Measurements from ENCODE around the gene PHF23.

PHF23 gene

GRCh38 chr17:7237761-7238419 is 1.4 kb downstream of the PHF23 start:
- DNase-seq = peak; percentile 91

DNA sequence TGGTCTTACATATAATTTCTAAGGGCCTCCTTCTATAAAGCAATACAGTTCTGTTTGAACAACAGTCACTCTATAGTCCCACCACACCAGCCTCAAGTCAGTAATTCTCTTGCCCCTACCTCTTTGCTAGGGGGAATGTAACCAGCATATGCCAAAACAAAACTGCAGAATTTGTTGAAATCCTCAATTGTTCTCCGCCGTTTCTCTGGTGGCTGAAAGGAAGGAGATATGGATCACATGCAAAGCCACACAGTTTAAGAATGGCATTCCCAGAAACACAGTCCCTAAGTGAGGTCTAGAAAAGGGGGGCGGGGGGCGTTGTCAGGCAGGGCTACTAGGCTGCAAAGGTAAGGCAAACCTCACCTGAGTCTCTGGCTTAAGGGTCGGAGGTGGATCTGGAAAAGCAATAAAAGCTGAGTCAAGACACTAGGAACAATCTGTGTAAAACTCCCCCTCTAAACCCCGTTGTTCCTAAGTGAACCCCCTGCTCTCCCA is 1.9 kb downstream of the PHF23 start:
- no peak for DNase-seq

- no peak for DNase-seq
Observed at GRCh38 chr17:7236808-7237207, 2.4 kb downstream of the PHF23 start.

GRCh38 chr17:7235693-7236665 is 3.3 kb downstream of the PHF23 start:
- DNase-seq = no peak

DNA sequence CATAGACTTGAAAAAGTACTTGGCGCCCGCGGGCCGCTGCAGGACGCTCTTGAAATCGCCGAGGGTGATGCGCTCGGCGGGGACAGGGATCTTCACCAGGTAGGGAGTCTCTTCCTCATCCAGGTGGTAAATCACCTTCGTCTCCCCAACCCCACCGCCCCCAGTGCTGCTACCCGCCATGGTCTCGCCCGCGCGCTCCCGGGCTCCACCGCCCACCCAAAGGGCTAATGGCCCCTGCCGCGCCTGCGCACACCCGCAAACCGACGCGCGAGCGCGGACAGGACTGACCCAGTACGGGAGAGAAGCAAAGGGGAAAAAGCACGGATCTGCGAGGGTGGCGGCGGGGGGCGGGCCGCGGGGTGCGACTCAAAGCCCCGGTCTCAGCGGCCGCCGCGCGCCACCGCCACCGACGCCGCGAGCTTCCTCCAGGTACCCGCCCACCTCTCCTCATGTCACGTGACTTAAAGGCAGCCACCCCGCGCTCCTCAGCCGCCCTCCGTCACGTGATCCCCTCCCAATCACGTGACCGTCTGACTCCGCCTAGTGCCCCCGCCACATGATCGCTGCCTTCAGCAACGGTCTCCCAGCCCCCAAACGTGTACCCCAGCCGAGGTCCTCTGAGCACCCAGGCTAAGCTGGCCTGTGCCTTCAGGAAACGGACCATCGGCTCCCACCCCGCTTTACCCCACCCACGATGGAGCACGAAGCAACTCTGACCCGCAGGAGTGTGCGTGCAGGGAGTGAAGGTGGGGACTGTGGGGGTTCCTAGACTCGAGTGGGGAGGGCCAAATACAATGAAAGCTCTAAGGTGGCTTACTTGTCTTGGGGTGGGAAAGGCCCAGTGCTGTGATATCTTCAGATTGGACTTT is 4.9 kb downstream of the PHF23 start, which contains the start of gene DVL2:
Gene DVL2, minus strand, starts transcription at position 435 of the 869 bp plus-strand sequence. Its CDS starts 255 bp downstream, at position 180.
- DNase-seq = peak; percentile 96

DNA sequence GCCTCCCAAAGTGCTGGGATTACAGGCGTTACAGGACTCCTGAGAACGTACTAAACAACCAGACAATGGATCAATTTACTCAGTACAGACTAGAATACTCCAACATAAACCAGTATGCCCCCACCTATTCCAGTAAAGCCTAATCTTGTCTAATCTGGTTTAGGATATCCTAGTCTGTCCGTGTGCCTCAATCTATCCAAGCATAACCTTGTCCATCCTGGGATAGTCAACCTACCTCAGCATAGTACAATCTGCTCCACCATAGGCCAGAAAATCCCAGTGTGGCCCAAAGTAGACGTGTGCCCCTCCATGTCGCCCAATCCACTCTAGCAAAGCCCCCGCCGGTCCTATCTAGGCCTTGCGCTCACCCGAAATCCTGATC is 5.6 kb downstream of the PHF23 start:
- DNase-seq = no peak

DNA sequence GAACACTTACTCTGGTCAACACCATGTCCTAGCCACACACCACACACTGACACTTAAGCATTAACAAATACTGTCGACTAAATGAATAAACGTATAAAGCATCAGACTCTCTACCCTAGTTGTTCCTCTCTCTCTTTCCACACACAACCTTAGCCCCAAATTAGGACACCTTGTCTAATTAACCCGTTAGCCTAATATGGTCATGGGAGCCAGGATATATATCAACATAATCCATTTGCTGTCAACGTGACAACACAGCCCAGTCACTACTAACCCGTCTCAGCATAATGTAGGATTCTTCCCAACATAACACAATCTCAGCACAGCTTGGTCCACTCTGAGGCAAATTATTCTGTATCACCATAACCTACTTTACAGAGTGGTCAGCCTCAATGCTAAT is 7.1 kb downstream of the PHF23 start:
- DNase-seq = no peak

GRCh38 chr17:7229504-7229903 is 9.8 kb downstream of the PHF23 start:
- no peak for DNase-seq

DNA sequence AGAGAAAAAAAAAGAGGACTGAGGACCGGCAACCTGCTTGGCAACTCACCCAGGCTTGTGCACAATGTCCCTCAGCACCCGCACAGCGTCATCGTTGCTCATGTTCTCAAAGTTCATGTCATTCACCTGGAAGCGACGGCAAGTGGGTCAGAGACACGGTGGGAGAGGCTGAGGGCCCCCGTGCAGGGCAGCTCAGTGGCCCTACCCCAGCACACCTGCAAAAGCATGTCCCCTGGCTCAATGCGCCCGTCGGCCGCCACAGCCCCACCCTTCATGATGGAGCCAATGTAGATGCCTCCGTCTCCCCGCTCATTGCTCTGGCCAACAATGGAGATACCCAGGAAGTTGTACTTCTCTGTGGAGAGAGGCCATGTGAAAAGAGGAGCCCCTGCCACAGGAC is 10.3 kb downstream of the PHF23 start:
- DNase-seq = no peak

DNA sequence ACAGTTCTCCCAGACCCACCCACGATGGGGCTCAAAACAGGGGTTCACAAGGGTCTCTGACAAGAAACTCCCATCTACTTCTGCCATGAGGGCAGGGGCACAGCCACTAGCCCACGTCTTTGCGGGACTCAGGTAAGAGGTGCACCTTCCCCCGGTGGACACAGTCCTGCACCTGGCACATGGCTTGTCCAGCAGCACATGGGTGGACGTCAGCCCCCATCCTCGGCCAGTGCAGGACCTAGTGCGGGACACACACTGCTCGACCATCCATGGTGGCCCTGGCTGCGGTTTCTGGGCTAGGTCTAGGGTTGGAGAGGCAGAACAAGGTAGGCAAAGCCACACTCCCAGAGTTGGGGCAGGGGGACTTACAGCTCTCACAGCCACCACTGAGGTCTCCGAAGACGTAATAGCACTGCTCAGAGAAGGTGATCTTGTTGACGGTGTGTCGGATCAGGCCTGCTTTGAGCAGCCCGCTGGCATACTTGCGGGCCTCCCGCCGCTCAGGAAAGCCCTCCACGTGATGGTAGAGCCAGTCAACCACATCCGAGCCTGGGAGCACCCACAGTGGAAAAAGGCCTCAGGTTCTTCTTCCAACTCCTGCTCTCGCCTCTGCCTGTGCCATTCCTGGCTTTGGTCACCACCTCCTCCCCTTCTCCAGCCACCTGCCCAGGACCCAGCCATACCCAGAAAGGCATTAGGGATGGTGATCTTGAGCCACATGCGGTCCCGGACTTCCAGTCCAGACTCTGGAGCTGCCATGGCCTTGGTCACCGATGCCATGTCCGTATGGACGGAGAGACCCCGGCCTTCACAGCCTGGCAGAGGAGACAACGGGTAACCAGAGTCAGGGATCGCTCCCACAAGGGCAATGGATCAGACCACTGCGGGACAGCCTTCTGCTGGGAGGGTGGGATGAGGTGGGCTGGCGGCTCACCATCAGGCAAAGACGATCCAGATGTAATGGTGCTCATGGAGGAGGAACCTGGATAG is 12.2 kb downstream of the PHF23 start:
- DNase-seq = no peak

GRCh38 chr17:7225711-7226331 is 13.4 kb downstream of the PHF23 start:
- no peak for DNase-seq

- DNase-seq = no peak
Observed at GRCh38 chr17:7224661-7225111, 14.6 kb downstream of the PHF23 start.

DNA sequence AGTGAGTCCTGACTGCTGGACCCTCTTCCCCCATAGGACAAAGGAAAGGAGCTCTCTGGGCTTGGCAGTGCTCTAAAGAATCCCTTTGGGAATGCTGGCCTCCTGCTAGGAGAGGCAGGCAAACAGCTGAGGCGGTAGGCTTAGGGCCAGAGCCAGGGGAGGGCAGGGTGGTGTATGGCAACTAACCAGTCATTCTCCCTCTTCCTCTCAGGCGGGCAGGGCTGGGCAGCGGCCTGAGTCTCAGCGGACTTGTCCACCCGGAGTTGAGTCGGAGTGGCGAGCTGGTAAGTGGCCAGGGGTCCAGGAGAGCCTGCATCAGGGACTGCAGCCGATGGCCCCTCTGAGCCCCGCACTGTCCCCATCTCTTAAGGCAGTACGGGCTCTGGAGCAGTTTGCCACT is 15.1 kb downstream of the PHF23 start:
- no peak for DNase-seq

GRCh38 chr17:7223375-7223774 is 15.9 kb downstream of the PHF23 start:
- no peak for DNase-seq

DNA sequence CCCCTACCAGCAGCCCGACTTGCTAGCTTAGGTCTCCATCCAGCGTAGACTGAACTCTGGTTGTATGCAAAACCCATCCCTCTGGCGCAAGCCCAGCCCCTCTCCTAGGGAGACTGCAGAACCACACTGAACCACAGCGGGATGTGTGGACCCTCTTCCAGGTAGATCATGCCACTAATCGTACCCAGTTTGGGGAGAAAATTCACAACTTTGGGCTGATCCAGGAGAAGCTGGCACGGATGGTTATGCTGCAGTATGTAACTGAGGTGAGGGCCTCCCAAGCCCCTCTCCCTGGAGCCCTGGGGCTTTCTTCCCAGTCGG is 16.3 kb downstream of the PHF23 start:
- DNase-seq = no peak

DNA sequence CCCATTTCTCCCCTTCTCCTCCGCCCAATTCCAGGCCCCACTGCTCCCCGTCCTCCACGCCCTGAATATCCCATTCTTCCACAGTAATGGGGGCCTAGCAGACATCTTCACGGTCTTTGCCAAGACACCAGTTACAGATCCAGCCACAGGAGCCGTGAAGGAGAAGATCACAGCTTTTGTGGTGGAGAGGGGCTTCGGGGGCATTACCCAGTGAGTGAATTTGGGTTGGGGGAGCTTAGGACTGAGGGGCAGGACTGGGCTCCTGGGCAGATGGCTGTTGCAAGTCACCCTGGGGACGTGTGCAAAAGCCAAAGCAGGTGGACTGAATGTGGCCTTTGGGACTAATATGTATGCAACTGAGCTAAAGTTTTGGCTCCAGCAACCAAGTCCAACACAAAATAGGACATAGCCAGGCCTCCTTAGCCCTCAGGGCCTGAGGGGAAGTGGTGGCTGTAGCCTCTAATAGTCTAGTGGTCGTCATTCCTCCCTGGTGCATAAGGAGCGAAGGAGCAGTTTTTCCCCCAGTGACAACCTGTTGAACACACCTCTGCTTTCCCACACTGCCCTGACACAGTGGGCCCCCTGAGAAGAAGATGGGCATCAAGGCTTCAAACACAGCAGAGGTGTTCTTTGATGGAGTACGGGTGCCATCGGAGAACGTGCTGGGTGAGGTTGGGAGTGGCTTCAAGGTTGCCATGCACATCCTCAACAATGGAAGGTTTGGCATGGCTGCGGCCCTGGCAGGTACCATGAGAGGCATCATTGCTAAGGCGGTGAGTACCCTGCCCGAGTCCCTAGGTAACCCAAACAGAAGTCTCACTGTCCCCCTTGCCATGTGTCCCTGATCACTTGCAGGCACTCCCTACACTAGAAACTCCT is 16.9 kb downstream of the PHF23 start:
- DNase-seq = no peak

- no peak for DNase-seq
Observed at GRCh38 chr17:7221278-7222092, 17.8 kb downstream of the PHF23 start.

- peak; percentile 79 for DNase-seq
Observed at GRCh38 chr17:7220593-7221277, 18.5 kb downstream of the PHF23 start.
